IMR-90 (cell line): ENCODE data around the gene SYNE3.

Experiments
- FOS ChIP-seq: fragments of 150-350 bp; IDR thresholded peaks from 2 replicates; pipeline ENCODE4 v1.6.1; 2016; ENCODE audit warnings: low read depth, low read length
- POLR2A ChIP-seq: IDR thresholded peaks from 2 replicates; pipeline ENCODE4 v1.6.1; 2012; ENCODE audit warnings: mild to moderate bottlenecking, low read depth, low read length
- RFX5 ChIP-seq: IDR thresholded peaks from 2 replicates; pipeline ENCODE4 v1.8.0; 2012; ENCODE audit warnings: low read depth, mild to moderate bottlenecking, low read length, moderate library complexity
- SMC3 ChIP-seq: fragments of 150-350 bp; IDR thresholded peaks from 2 replicates; pipeline ENCODE4 v1.6.1; 2016; ENCODE audit warnings: low read depth, mild to moderate bottlenecking, antibody characterized with exemption, low read length, moderate library complexity
- TF ChIP-seq, protein P1 (sequence below): conservative IDR thresholded peaks from 2 replicates; pipeline ENCODE4 v1.5.1; 2012; ENCODE audit warnings: mild to moderate bottlenecking, low read depth, low read length, improper control_type of control experiment
- TF ChIP-seq, protein P2 (sequence below): fragments of 150-350 bp; IDR thresholded peaks from 2 replicates; pipeline ENCODE4 v1.6.1; 2016; ENCODE audit warnings: low read depth, mild to moderate bottlenecking, low read length, moderate library complexity, borderline replicate concordance

DNA sequence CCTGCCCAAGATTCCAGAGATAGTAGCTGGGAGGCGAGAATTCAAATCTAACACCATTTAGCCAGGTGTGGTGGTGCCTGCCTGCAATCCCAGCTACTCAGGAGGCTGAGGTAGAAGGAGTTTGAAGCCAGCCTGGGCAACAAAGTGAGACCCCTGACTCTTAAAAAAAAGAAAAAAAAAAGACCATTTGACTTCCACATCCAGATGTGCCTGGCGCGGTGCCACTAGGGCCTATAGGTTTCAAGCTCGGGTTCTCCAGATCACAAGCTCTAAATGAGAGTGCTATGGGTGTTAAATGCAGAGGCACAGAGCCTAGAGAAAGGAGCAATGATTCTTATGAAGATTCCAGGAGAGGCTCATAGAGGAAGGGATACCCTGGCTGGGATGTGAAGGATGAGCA lies 22.5 kb downstream of the SYNE3 start:
- TF ChIP-seq, protein P1, sequence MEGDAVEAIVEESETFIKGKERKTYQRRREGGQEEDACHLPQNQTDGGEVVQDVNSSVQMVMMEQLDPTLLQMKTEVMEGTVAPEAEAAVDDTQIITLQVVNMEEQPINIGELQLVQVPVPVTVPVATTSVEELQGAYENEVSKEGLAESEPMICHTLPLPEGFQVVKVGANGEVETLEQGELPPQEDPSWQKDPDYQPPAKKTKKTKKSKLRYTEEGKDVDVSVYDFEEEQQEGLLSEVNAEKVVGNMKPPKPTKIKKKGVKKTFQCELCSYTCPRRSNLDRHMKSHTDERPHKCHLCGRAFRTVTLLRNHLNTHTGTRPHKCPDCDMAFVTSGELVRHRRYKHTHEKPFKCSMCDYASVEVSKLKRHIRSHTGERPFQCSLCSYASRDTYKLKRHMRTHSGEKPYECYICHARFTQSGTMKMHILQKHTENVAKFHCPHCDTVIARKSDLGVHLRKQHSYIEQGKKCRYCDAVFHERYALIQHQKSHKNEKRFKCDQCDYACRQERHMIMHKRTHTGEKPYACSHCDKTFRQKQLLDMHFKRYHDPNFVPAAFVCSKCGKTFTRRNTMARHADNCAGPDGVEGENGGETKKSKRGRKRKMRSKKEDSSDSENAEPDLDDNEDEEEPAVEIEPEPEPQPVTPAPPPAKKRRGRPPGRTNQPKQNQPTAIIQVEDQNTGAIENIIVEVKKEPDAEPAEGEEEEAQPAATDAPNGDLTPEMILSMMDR, result no peak
- no peak for TF ChIP-seq FOS
- TF ChIP-seq, protein P2, sequence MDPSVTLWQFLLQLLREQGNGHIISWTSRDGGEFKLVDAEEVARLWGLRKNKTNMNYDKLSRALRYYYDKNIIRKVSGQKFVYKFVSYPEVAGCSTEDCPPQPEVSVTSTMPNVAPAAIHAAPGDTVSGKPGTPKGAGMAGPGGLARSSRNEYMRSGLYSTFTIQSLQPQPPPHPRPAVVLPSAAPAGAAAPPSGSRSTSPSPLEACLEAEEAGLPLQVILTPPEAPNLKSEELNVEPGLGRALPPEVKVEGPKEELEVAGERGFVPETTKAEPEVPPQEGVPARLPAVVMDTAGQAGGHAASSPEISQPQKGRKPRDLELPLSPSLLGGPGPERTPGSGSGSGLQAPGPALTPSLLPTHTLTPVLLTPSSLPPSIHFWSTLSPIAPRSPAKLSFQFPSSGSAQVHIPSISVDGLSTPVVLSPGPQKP, result no peak
- TF ChIP-seq POLR2A, result no peak
- TF ChIP-seq RFX5, result no peak
- no peak for TF ChIP-seq SMC3
